Activated CD8-positive, alpha-beta T cell treated with anti-CD3 and anti-CD28 coated beads, Interleukin-2, amount 10 ng/mL, durations not matched to agents 7 days and 5 days (primary cell): ENCODE results near the gene LRRC34. TPM values are rescaled to one million over a fixed set of nuclear protein-coding genes. Genes with fewer than 3 reads are reported as not detected.

Source experiments
- ATAC-seq: fragments of 150-1000 bp; cut with Tn5 transposase; one replicate; pipeline ENCODE4 v1.10.0; 2021; ENCODE audit warnings: moderate library complexity
- CTCF ChIA-PET: fragments of 350-600 bp; sonication (Branson Sonifier 250); formaldehyde crosslinking; loops from one replicate; lab custom pipeline; 2021; ENCODE audit warnings: antibody characterized with exemption; lab: Charles Lee
- POLR2A ChIA-PET: fragments of 350-600 bp; sonication (Branson Sonifier 250); formaldehyde crosslinking; loops from one replicate; lab custom pipeline; 2021; ENCODE audit warnings: antibody characterized with exemption; lab: Charles Lee
- DNase-seq: peaks from one replicate; pipeline ENCODE4 v3.0.0-alpha.2; 2020
- H3K27ac Mint-ChIP-seq: one replicate; pipeline ENCODE4 v1.8.0; 2021; ENCODE audit warnings: mild to moderate bottlenecking, mixed read lengths
- H3K27me3 Mint-ChIP-seq: one replicate; pipeline ENCODE4 v1.8.0; 2021; ENCODE audit warnings: low read depth, mixed read lengths
- H3K36me3 Mint-ChIP-seq: one replicate; pipeline ENCODE4 v1.8.0; 2021; ENCODE audit warnings: low read depth, mixed read lengths
- H3K4me1 Mint-ChIP-seq: one replicate; pipeline ENCODE4 v1.8.0; 2021; ENCODE audit warnings: low read depth, mixed read lengths
- H3K4me3 Mint-ChIP-seq: one replicate; pipeline ENCODE4 v1.8.0; 2021; ENCODE audit warnings: mild to moderate bottlenecking, mixed read lengths
- H3K9me3 Mint-ChIP-seq: one replicate; pipeline ENCODE4 v1.8.0; 2022; ENCODE audit warnings: mixed read lengths; ENCODE audit not compliant: insufficient read depth
- total RNA-seq, 2 experiments: library from RNA; stranded (reverse); gene quantifications; one replicate each; pipeline ENCODE4 v1.2.3, GENCODE V29; 2021

Gene LRRC34
- total RNA-seq, result 10 to 100 TPM; 12.0 to 15.0 TPM

GRCh38 chr3:169812332-169813235 is at the start of gene LRRC34, which contains the start of gene LRRIQ4:
Gene LRRC34, minus strand, starts transcription at chr3:169812904. Its CDS starts 356 bp downstream, at chr3:169812548.
Gene LRRIQ4, plus strand, starts transcription at chr3:169812870. Its CDS starts 9,052 bp downstream, at chr3:169821922.
- CTCF ChIA-PET, result interaction anchor here (0.7 to 2.6 kb wide), 3 partner anchors 49 to 187 kb away, joined by 3 to 12 read pairs (median 3); partner anchors contain the start of gene TERC
- Mint-ChIP-seq H3K36me3 (peaks cover 22% of the 10 kb centered on the region), H3K9me3 (peaks cover 24% of the 10 kb centered on the region), H3K4me1 (peaks cover 57% of the 10 kb centered on the region), H3K27me3 (peaks cover under 1% of the 10 kb centered on the region), H3K27ac (peak within 1 kb of the TSS; percentile 88), H3K4me3 (peak within 1 kb of the TSS; percentile 78)
- peak; percentile 78 for ATAC-seq
- DNase-seq, result peak; percentile 90
- POLR2A ChIA-PET, result interaction anchor here (0.6 to 4.2 kb wide), 6 partner anchors 14 to 1434 kb away, joined by 3 to 43 read pairs (median 4); partner anchors contain the start of genes ACTRT3, MYNN and TERC

- POLR2A ChIA-PET, result interaction anchor here (0.6 kb wide), 1 partner anchor 157 kb away, joined by 3 read pairs; no protein-coding TSS in a partner anchor
- peaks cover 26% of the 10 kb centered on the region for H3K4me1 Mint-ChIP-seq
- peaks cover 19% of the 10 kb centered on the region for H3K27me3 Mint-ChIP-seq
- H3K4me3 Mint-ChIP-seq, result no peak overlapping the region
- H3K36me3 Mint-ChIP-seq, result no peaks in the 10 kb centered on the region
- CTCF ChIA-PET, result interaction anchor here (1.6 to 4.2 kb wide), 6 partner anchors 98 to 950 kb away, joined by 4 to 28 read pairs (median 5); no protein-coding TSS in a partner anchor
- no peaks in the 10 kb centered on the region for H3K9me3 Mint-ChIP-seq
- ATAC-seq, result no peak
- H3K27ac Mint-ChIP-seq, result no peak overlapping the region
- no peak for DNase-seq
Measured at GRCh38 chr3:169861871-169862270, 49.2 kb upstream of the LRRC34 start.

- Mint-ChIP-seq H3K4me3 (no peak overlapping the region), H3K36me3 (no peaks in the 10 kb centered on the region), H3K9me3 (no peaks in the 10 kb centered on the region), H3K27me3 (peaks cover 22% of the 10 kb centered on the region), H3K27ac (no peak overlapping the region), H3K4me1 (no peaks in the 10 kb centered on the region)
- no peak for ATAC-seq
- ChIA-PET POLR2A (no interaction called here), CTCF (interaction anchor here (1.4 to 1.8 kb wide), 2 partner anchors 44 to 196 kb away, joined by 3 to 4 read pairs; no protein-coding TSS in a partner anchor)
- DNase-seq, result no peak
Measured at GRCh38 chr3:169857811-169858210, 45.1 kb upstream of the LRRC34 start.

- Mint-ChIP-seq H3K9me3 (no peaks in the 10 kb centered on the region), H3K4me1 (no peaks in the 10 kb centered on the region), H3K4me3 (no peak overlapping the region), H3K27me3 (peaks cover 17% of the 10 kb centered on the region), H3K27ac (no peak overlapping the region), H3K36me3 (no peaks in the 10 kb centered on the region)
- DNase-seq (no peak), ATAC-seq (no peak)
- CTCF ChIA-PET, result no interaction called here
- POLR2A ChIA-PET, result no interaction called here
Measured at GRCh38 chr3:169855514-169855913, 42.8 kb upstream of the LRRC34 start.

GRCh38 chr3:169850618-169851017 is 37.9 kb upstream of the LRRC34 start:
- Mint-ChIP-seq H3K9me3 (no peaks in the 10 kb centered on the region), H3K27me3 (peaks cover 7% of the 10 kb centered on the region), H3K4me3 (no peak overlapping the region), H3K27ac (no peak overlapping the region), H3K36me3 (no peaks in the 10 kb centered on the region), H3K4me1 (no peaks in the 10 kb centered on the region)
- ATAC-seq, result no peak
- CTCF ChIA-PET, result interaction anchor here (1.6 kb wide), 1 partner anchor 12 kb away, joined by 5 read pairs; no protein-coding TSS in a partner anchor
- DNase-seq, result no peak
- POLR2A ChIA-PET, result no interaction called here

- ATAC-seq (no peak), DNase-seq (no peak)
- peaks cover 5% of the 10 kb centered on the region for H3K27me3 Mint-ChIP-seq
- no peaks in the 10 kb centered on the region for H3K4me1 Mint-ChIP-seq
- H3K36me3 Mint-ChIP-seq, result no peaks in the 10 kb centered on the region
- H3K27ac Mint-ChIP-seq, result no peak overlapping the region
- CTCF ChIA-PET, result no interaction called here
- no peaks in the 10 kb centered on the region for H3K9me3 Mint-ChIP-seq
- POLR2A ChIA-PET, result no interaction called here
- no peak overlapping the region for H3K4me3 Mint-ChIP-seq
Measured at GRCh38 chr3:169848741-169849140, 36.0 kb upstream of the LRRC34 start.

GRCh38 chr3:169847896-169848295 is 35.2 kb upstream of the LRRC34 start:
- ATAC-seq (no peak), DNase-seq (no peak)
- H3K4me1 Mint-ChIP-seq, result no peaks in the 10 kb centered on the region
- no peak overlapping the region for H3K4me3 Mint-ChIP-seq
- peaks cover 9% of the 10 kb centered on the region for H3K27me3 Mint-ChIP-seq
- no peak overlapping the region for H3K27ac Mint-ChIP-seq
- POLR2A ChIA-PET, result interaction anchor here (0.6 kb wide), 1 partner anchor 293 kb away, joined by 3 read pairs; no protein-coding TSS in a partner anchor
- CTCF ChIA-PET, result no interaction called here
- H3K9me3 Mint-ChIP-seq, result no peaks in the 10 kb centered on the region
- H3K36me3 Mint-ChIP-seq, result no peaks in the 10 kb centered on the region

GRCh38 chr3:169846458-169847193 is 33.9 kb upstream of the LRRC34 start:
- DNase-seq (no peak), ATAC-seq (no peak)
- POLR2A ChIA-PET, result no interaction called here
- CTCF ChIA-PET, result no interaction called here
- Mint-ChIP-seq H3K9me3 (no peaks in the 10 kb centered on the region), H3K27me3 (peaks cover 9% of the 10 kb centered on the region), H3K36me3 (no peaks in the 10 kb centered on the region), H3K4me3 (no peak overlapping the region), H3K27ac (no peak overlapping the region), H3K4me1 (no peaks in the 10 kb centered on the region)

GRCh38 chr3:169842960-169843359 is 30.3 kb upstream of the LRRC34 start:
- Mint-ChIP-seq H3K36me3 (no peaks in the 10 kb centered on the region), H3K4me1 (no peaks in the 10 kb centered on the region), H3K4me3 (no peak overlapping the region), H3K27ac (no peak overlapping the region), H3K27me3 (peaks cover 27% of the 10 kb centered on the region), H3K9me3 (no peaks in the 10 kb centered on the region)
- CTCF ChIA-PET, result interaction anchor here (1.9 kb wide), 1 partner anchor 10 kb away, joined by 6 read pairs; no protein-coding TSS in a partner anchor
- ATAC-seq (no peak), DNase-seq (no peak)
- POLR2A ChIA-PET, result interaction anchor here (0.7 kb wide), 1 partner anchor 69 kb away, joined by 3 read pairs; no protein-coding TSS in a partner anchor

GRCh38 chr3:169841171-169841570 is 28.5 kb upstream of the LRRC34 start:
- no peak for DNase-seq

GRCh38 chr3:169838511-169839030 is 25.9 kb upstream of the LRRC34 start:
- CTCF ChIA-PET, result interaction anchor here (0.5 kb wide), 1 partner anchor 18 kb away, joined by 3 read pairs; no protein-coding TSS in a partner anchor
- DNase-seq (no peak), ATAC-seq (no peak)
- POLR2A ChIA-PET, result no interaction called here
- H3K4me3 Mint-ChIP-seq, result no peak overlapping the region
- H3K27ac Mint-ChIP-seq, result no peak overlapping the region
- no peaks in the 10 kb centered on the region for H3K9me3 Mint-ChIP-seq
- H3K36me3 Mint-ChIP-seq, result no peaks in the 10 kb centered on the region
- H3K27me3 Mint-ChIP-seq, result peaks cover 26% of the 10 kb centered on the region
- H3K4me1 Mint-ChIP-seq, result no peaks in the 10 kb centered on the region

More at GRCh38 chr3:169841171-169841570, 28.5 kb upstream of the LRRC34 start:
- Mint-ChIP-seq H3K27me3 (peaks cover 26% of the 10 kb centered on the region), H3K9me3 (no peaks in the 10 kb centered on the region), H3K36me3 (no peaks in the 10 kb centered on the region), H3K27ac (no peak overlapping the region), H3K4me1 (no peaks in the 10 kb centered on the region), H3K4me3 (no peak overlapping the region)
- ATAC-seq, result no peak
- POLR2A ChIA-PET, result no interaction called here
- CTCF ChIA-PET, result no interaction called here
